Activated B cell treated with CpG ODN at 0.5 μM for 24 hours (primary cell): ENCODE results near the gene CERS6. TPM values are rescaled to one million over a fixed set of nuclear protein-coding genes. Genes with fewer than 3 reads are reported as not detected.

Source experiments
- ATAC-seq: fragments of 200-7000 bp; cut with Tn5 transposase; one replicate; pipeline ENCODE4 v1.10.0; 2021; ENCODE audit warnings: low read depth, mild to moderate bottlenecking, moderate library complexity
- CTCF ChIA-PET: fragments of 350-600 bp; sonication (Branson Sonifier 250); formaldehyde crosslinking; loops from one replicate; lab custom pipeline; 2021; ENCODE audit warnings: antibody characterized with exemption; lab: Charles Lee
- POLR2A ChIA-PET: fragments of 350-600 bp; sonication (Branson Sonifier 250); formaldehyde crosslinking; loops from one replicate; lab custom pipeline; 2021; ENCODE audit warnings: antibody characterized with exemption; lab: Charles Lee
- DNase-seq: peaks from one replicate; pipeline ENCODE4 v3.0.0; 2022
- H3K27ac Mint-ChIP-seq: one replicate; pipeline ENCODE4 v1.8.0; 2020; ENCODE audit warnings: mixed read lengths
- H3K27me3 Mint-ChIP-seq: one replicate; pipeline ENCODE4 v1.8.0; 2021; ENCODE audit warnings: mixed read lengths
- H3K36me3 Mint-ChIP-seq: one replicate; pipeline ENCODE4 v1.8.0; 2021; ENCODE audit warnings: low read depth, mixed read lengths
- H3K4me1 Mint-ChIP-seq: one replicate; pipeline ENCODE4 v1.8.0; 2021; ENCODE audit warnings: mixed read lengths
- H3K4me3 Mint-ChIP-seq: one replicate; pipeline ENCODE4 v1.8.0; 2020; ENCODE audit warnings: mild to moderate bottlenecking, mixed read lengths
- H3K9me3 Mint-ChIP-seq: one replicate; pipeline ENCODE4 v1.8.0; 2020; ENCODE audit warnings: mixed read lengths
- CTCF ChIP-seq: fragments of 200-600 bp; IDR thresholded peaks from one replicate; pipeline ENCODE4 v1.8.0; 2022; ENCODE audit warnings: antibody characterized with exemption, mild to moderate bottlenecking
- intact Hi-C: fragments of 100-400 bp; cut with micrococcal nuclease; formaldehyde crosslinking; loops from one replicate; pipeline ENCODE4 v1.15.1; 2024
- total RNA-seq: library from RNA; stranded (reverse); gene quantifications from 2 replicates; pipeline ENCODE4 v1.2.3, GENCODE V29; 2022

Gene CERS6
- total RNA-seq, 1 donor from 2014 or later, result 5.3 TPM

DNA sequence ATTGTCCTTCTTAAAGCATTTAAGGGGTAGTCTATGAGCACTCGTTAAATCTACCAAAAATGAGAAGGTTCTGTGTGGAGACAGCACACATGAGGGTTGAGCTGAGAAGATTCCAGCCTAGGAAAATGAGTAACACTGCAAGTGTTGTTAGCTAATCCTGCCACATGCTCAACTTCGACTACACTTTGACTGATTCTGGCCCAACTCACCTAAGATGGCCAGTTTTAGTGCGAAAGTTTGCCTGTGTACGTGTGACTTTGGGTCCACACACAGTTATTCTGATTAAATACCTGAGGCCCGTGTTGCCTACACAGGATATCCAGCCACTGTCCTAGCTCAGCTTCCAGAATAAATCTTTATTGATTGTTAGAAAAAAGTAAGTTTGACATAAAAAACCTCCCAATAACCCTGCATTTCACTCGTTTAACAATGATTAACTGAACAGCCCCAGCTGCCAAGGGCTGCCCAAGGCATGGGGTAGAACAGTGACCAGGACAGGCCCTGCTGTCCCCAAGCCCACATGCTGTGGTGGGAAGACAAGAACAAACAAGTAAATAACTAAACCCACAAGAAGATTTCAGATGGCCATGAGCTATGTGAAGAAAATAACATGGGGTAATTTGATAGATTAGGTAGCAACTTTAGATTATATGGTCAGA lies 14.7 kb upstream of the CERS6 start:
- Mint-ChIP-seq H3K36me3 (no peaks in the 10 kb centered on the region), H3K9me3 (peaks cover 4% of the 10 kb centered on the region), H3K4me1 (no peaks in the 10 kb centered on the region), H3K4me3 (no peak overlapping the region), H3K27ac (no peak overlapping the region), H3K27me3 (no peaks in the 10 kb centered on the region)
- no peak for TF ChIP-seq CTCF
- ATAC-seq (no peak), DNase-seq (no peak)
- ChIA-PET POLR2A (no interaction called here), CTCF (no interaction called here)
- intact Hi-C loops, result loop anchor here (5.0 kb wide), 2 partner anchors 246 to 316 kb away; no protein-coding TSS in a partner anchor

DNA sequence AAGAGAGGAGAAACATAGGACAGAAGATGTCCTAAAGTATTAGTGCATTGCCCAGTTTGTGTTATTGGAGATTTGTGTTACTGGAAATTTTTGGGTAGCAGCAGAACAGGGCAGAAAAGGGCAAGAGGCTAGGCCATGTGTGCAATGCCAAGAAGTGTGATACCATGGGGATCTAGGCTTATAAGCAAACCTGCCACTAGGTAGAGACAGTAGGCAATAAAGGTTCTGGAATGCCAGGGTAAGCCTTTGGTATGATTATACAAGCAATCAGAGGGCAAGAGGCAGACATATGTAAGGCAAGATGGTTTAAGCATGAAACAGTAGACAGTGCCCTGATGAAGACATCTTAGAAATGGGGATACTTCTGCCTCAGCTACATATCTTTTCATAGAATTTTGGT lies 12.3 kb upstream of the CERS6 start:
- Mint-ChIP-seq H3K9me3 (peaks cover 4% of the 10 kb centered on the region), H3K4me1 (no peaks in the 10 kb centered on the region), H3K27ac (no peak overlapping the region), H3K27me3 (no peaks in the 10 kb centered on the region), H3K4me3 (no peak overlapping the region), H3K36me3 (no peaks in the 10 kb centered on the region)
- POLR2A ChIA-PET, result no interaction called here
- CTCF ChIA-PET, result no interaction called here
- ATAC-seq (peak; percentile 34), DNase-seq (no peak)
- TF ChIP-seq CTCF, result no peak
- intact Hi-C loops, result loop anchor here (5.0 kb wide), 2 partner anchors 243 to 313 kb away; no protein-coding TSS in a partner anchor

- DNase-seq, result no peak
- H3K27ac Mint-ChIP-seq, result no peak overlapping the region
- H3K4me3 Mint-ChIP-seq, result no peak overlapping the region
- no peaks in the 10 kb centered on the region for H3K27me3 Mint-ChIP-seq
- ATAC-seq, result no peak
- intact Hi-C loops, result no loop called here
- H3K36me3 Mint-ChIP-seq, result no peaks in the 10 kb centered on the region
- TF ChIP-seq CTCF, result no peak
- H3K4me1 Mint-ChIP-seq, result no peaks in the 10 kb centered on the region
- CTCF ChIA-PET, result no interaction called here
- peaks cover 4% of the 10 kb centered on the region for H3K9me3 Mint-ChIP-seq
- POLR2A ChIA-PET, result no interaction called here
These were observed 10.1 kb upstream of the CERS6 start for GRCh38 chr2:168445960-168446359.

DNA sequence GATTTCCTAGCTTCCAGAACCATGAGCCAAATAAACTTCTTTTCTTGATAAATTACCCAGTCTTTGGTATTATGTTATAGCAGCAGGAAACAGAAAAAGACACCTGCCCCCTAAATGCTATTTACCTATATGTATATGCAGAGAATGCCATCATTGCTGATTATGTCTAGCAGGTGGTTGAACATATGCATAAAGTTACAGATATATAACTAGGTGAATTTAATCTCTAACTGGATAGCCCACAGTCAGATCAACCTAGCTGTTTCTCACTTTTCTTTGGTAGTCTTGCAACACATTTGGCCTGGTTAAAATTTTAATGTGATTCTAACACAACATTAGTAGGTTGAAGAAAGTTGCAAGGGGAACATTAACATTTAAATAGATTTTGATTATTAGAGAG lies 7.1 kb upstream of the CERS6 start:
- ATAC-seq (no peak), DNase-seq (no peak)
- H3K36me3 Mint-ChIP-seq, result no peaks in the 10 kb centered on the region
- intact Hi-C loops, result no loop called here
- TF ChIP-seq CTCF, result no peak
- H3K4me3 Mint-ChIP-seq, result no peak overlapping the region
- H3K9me3 Mint-ChIP-seq, result peaks cover 4% of the 10 kb centered on the region
- ChIA-PET CTCF (no interaction called here), POLR2A (no interaction called here)
- H3K27ac Mint-ChIP-seq, result no peak overlapping the region
- H3K4me1 Mint-ChIP-seq, result no peaks in the 10 kb centered on the region
- H3K27me3 Mint-ChIP-seq, result no peaks in the 10 kb centered on the region

DNA sequence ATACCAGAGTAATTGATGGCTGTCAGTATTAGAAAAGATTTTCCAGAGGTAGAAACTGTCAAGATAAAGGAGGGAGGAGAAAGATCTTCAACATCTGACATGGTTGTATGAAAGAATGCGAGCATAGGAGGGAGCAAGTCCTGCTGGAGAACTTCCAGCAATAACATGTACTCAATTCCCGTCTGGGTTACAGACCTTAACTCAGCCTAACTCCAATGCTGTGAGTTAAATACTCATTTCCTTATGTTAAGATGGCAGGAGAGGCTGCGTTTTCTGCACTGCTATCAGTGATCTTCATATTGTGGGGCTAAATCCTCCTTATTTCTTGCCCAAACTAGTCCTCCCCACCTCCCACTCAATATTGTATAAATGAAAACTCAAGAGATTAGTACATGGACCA lies 6.7 kb upstream of the CERS6 start:
- DNase-seq (no peak), ATAC-seq (no peak)
- CTCF ChIA-PET, result no interaction called here
- Mint-ChIP-seq H3K9me3 (peaks cover under 1% of the 10 kb centered on the region), H3K4me3 (no peak overlapping the region), H3K4me1 (no peaks in the 10 kb centered on the region), H3K36me3 (no peaks in the 10 kb centered on the region), H3K27me3 (no peaks in the 10 kb centered on the region), H3K27ac (no peak overlapping the region)
- intact Hi-C loops, result no loop called here
- POLR2A ChIA-PET, result no interaction called here
- no peak for TF ChIP-seq CTCF
